AG04450 (cell line): Measurements from ENCODE around the gene SLC35E2B. TPM values are rescaled to one million over a fixed set of nuclear protein-coding genes. Genes with fewer than 3 reads are reported as not detected.
A peak's percentile ranks its signal among the peaks of the same experiment; 100 is the strongest.
"Not testable (repeated sequence)": the region's sequence is repeated elsewhere in the genome, so short reads cannot be mapped to it uniquely, and the experiment has no call there.

Source experiments
- CTCF ChIA-PET: fragments of 300-600, 350-600 bp; formaldehyde crosslinking; extraction: SDS; loops from one replicate; lab custom pipeline; 2022; ENCODE audit warnings: antibody characterized with exemption, inconsistent platforms; lab: Charles Lee
- POLR2A ChIA-PET: fragments of 350-600 bp; formaldehyde crosslinking; extraction: SDS; loops from one replicate; lab custom pipeline; 2021; ENCODE audit warnings: antibody characterized with exemption, inconsistent platforms; lab: Yijun Ruan, JAX
- DNase-seq: peaks from one replicate; pipeline ENCODE4 v3.0.0-alpha.2; 2011; ENCODE audit warnings: low read depth, low spot score
- H3K27ac ChIP-seq: one replicate; pipeline ENCODE4 v1.5.1; 2012; ENCODE audit warnings: low read depth, low read length, control low read depth
- H3K27me3 ChIP-seq: one replicate; pipeline ENCODE4 v1.6.0; 2012; ENCODE audit warnings: low read length; ENCODE audit not compliant: control insufficient read depth, insufficient read depth
- H3K4me3 ChIP-seq: 2 replicates; pipeline ENCODE4 v1.5.1; 2011; ENCODE audit warnings: mild to moderate bottlenecking, low read depth, low read length, control low read depth
- H3K9me3 ChIP-seq: 2 replicates; pipeline ENCODE4 v1.5.1; 2012; ENCODE audit warnings: low read length; ENCODE audit not compliant: control insufficient read depth, insufficient read depth
- polyA plus RNA-seq: library from polyadenylated mRNA; depleted of rRNA; stranded (reverse); fragments of >200 nt; gene quantifications from 2 replicates; pipeline ENCODE4 v1.2.3, GENCODE V29; 2011
- TF ChIP-seq, protein P1 (sequence below): IDR thresholded peaks from 2 replicates; pipeline ENCODE4 v1.5.1; 2011; ENCODE audit warnings: low read depth, low read length, control low read depth, inconsistent platforms

SLC35E2B gene
- polyA plus RNA-seq, 1 experiment = 30.5 TPM

DNA sequence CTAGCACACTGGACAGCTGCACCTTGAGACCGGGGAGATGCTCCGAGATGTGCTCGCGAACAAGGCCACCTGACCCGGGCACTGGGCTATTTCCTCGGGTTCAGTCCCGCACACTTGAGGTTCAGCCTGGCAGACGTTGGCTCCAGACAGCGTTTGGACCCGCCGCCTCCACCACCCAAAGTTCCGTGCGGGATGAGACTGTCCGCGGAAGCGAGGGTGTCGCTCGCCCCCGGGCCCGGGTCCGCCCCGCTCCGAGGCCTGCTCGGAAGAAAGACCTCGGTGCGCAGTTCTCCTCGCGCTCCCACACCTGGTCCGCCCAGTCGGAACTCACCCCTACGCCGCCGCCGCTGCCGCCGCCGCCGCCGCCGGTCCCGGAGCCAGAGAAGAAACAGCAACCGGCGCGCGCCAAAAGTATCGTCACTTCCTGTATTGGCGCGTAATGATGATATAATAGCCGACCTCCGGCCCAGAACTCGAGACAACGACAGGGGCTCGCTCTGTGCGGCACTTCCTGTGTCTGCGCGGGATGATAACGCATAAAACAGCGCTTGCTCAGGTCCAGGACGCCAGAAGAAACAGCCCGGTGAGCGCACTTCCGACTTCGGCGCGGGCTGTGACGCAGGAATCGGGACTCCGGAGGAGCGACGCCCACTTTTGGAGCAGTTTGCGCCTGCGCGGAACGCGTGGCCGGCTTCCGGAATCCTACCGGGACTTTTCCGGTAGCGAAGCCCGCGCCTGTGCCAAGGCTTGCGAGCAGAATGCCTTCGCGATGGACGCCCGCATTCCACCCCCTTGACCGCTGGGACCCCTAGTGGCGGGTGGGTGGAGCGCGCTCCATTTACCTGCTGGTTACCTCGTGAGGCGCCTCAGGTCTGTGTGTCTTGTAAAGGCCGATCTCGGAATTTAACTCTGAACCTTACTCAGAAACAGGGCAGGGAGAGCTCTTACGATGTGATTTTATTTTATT lies 33.7 kb downstream of the SLC35E2B start, which contains the start of gene CDK11B:
Gene CDK11B, minus strand, starts transcription at position 422 of the 967 bp plus-strand sequence. CDS start 1,519 bp downstream, outside the sequence.
- H3K9me3 ChIP-seq, CTCF ChIA-PET, POLR2A ChIA-PET, H3K27me3 ChIP-seq: not testable (repeated sequence)
- Histone ChIP-seq H3K27ac (peak within 1 kb of the TSS; percentile 99), H3K4me3 (peak within 1 kb of the TSS; percentile 68)
- peak; percentile 95 for DNase-seq
- TF ChIP-seq, protein P1, sequence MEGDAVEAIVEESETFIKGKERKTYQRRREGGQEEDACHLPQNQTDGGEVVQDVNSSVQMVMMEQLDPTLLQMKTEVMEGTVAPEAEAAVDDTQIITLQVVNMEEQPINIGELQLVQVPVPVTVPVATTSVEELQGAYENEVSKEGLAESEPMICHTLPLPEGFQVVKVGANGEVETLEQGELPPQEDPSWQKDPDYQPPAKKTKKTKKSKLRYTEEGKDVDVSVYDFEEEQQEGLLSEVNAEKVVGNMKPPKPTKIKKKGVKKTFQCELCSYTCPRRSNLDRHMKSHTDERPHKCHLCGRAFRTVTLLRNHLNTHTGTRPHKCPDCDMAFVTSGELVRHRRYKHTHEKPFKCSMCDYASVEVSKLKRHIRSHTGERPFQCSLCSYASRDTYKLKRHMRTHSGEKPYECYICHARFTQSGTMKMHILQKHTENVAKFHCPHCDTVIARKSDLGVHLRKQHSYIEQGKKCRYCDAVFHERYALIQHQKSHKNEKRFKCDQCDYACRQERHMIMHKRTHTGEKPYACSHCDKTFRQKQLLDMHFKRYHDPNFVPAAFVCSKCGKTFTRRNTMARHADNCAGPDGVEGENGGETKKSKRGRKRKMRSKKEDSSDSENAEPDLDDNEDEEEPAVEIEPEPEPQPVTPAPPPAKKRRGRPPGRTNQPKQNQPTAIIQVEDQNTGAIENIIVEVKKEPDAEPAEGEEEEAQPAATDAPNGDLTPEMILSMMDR = 0 out of 2 replicates have a peak, but pooled peaks have one; percentile 9

DNA sequence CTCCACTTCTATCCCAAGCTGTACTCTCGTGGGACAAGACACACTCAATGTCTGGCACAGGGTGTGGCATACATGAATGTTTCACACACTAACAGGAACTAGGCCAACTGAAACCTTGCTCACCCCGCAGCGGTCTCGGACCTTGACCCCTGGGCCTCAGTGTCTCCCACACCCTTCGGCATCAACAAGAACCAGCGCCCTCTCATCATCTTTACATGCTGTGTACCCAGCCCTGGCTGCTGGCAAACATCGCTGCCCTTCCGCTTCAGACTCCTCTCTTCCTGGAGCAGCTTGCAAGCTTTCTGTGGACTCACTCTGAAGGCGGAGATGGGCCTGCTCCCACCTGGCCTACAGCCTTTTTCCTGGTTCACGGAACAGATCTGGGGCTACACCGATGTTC lies 44.3 kb downstream of the SLC35E2B start:
- DNase-seq, H3K4me3 ChIP-seq, H3K9me3 ChIP-seq, H3K27me3 ChIP-seq, POLR2A ChIA-PET, H3K27ac ChIP-seq, CTCF ChIA-PET: not testable (repeated sequence)

DNA sequence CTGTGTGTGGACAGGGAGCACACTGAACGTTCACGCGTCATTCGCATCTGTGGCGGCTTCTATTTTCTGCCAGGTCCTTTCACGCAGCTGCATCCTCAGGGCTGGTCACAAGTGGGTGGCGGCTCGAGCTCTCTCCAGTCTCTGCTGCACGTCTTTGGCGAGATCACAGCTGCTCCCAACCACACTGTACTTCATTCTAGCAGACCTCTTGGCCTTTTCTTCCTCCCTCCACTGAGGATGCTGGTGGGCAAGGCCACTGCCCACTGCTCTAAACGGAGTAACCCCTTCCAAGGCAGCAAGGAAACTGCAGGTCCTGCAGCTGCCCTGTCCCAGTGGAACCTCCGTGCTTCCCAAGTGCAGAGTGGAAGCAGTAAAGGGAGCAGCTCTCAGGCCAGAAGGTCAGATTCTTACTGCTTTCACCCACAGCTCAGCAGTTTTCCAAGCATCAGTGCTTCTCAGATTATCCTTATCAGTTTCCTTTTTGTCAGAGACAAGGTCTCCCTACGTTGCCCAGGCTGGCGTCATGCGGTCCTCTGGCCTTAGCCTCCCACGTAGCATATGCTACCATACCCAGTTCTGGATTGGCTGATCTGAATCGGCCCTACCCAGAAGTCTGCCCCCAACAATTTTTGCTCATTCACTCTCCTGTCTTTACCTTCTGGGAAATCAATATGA lies 44.9 kb downstream of the SLC35E2B start:
- DNase-seq, H3K27me3 ChIP-seq, POLR2A ChIA-PET, H3K27ac ChIP-seq, H3K4me3 ChIP-seq, CTCF ChIA-PET, H3K9me3 ChIP-seq: not testable (repeated sequence)

DNA sequence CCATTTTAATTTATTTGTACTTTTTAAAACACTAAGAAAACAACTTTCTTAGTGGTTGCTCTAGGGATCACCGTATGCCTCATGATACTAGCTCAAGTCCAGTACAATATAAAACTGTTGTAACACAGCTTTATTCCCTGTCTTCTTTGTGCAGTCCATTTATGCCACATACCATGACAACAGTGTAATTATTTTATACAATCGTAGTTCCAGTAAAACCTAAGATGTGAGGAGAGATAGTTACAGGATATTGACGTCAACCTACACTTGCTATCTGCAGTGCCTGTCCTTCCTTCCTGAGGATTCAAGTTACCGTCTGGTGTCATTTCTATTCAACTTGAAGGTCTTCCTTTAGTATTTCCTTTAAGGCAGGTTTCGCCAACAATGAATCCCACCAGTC lies 46.3 kb downstream of the SLC35E2B start:
- H3K4me3 ChIP-seq, H3K27me3 ChIP-seq, DNase-seq, H3K9me3 ChIP-seq, H3K27ac ChIP-seq, CTCF ChIA-PET, POLR2A ChIA-PET: not testable (repeated sequence)

DNA sequence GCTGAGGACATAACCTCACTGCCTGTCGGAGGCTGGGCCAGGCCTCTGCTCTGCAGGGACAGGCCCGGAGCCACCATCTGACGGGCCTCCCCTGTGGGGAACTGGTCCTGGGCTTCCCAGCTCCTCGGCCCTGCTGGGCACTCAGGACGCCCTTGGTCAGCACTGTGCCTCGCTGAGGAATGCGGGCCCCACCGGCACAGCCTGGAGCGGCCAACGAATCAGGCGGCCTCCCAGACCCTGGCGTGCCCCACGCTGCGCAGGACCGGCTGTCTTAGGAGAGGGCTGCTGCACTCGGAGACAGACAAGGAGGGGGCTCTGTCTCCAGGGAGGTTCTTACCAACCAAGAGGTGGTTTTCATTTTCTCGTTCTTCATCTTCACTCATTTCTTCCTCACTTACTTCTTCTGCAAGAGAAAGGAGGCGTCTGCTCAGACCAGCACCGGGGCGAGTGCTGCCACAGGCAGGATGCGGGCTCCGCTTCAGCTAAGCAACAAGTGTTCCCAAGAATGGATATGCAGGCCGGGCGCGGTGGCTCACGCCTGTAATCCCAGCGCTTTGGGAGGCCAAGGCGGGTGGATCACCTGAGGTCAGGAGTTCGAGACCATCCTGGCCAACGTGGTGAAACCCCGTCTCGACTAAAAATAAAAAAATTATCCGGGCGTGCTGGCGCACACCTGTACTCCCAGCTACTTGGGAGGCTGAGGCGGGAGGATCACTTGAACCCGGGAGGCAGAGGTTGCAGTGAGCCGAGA lies 51.7 kb downstream of the SLC35E2B start:
- CTCF ChIA-PET, H3K27me3 ChIP-seq, H3K27ac ChIP-seq, POLR2A ChIA-PET, H3K4me3 ChIP-seq, DNase-seq, H3K9me3 ChIP-seq: not testable (repeated sequence)

DNA sequence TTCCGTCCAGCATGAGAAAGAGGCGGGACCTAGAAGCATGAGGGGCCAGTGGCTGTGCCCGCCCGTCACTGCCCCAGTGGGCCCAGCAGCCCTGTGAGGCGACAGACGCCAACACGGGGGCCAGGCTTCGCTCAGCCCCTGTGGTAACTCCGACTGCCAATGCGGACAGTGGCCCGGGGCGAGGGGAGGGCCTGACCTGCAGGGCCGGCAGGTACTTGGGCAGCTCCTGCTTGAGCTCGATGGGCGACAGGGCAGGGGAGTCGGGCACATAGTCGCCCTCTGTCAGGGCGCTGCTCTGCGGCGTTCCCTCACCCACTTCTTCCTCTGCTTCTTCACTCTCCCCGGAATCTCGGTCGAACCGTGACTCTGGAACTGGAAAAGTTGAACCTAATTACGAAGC lies 52.5 kb downstream of the SLC35E2B start:
- H3K9me3 ChIP-seq, H3K27me3 ChIP-seq, CTCF ChIA-PET, H3K27ac ChIP-seq, H3K4me3 ChIP-seq, DNase-seq, POLR2A ChIA-PET: not testable (repeated sequence)

DNA sequence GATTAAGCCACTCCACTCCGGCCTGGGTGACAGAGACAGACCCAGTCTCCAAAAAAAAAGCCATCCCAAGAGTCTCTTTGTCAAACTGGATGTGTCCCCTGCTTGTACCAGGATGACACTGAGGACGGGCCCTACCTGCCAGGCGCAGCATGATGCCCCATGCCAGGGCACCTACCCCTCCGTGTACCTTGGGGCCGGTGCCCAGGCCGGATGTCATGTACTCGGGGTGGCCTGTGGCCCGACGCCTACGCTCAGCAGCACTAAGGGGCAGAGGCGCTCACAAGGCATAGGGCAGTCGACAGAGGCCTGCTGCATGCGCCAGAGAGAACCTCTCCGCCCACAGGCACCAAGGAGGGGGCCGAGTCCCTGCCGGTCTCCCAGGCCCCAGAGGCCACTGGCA lies 53.2 kb downstream of the SLC35E2B start:
- H3K27ac ChIP-seq, CTCF ChIA-PET, H3K4me3 ChIP-seq, H3K27me3 ChIP-seq, H3K9me3 ChIP-seq, DNase-seq, POLR2A ChIA-PET: not testable (repeated sequence)

DNA sequence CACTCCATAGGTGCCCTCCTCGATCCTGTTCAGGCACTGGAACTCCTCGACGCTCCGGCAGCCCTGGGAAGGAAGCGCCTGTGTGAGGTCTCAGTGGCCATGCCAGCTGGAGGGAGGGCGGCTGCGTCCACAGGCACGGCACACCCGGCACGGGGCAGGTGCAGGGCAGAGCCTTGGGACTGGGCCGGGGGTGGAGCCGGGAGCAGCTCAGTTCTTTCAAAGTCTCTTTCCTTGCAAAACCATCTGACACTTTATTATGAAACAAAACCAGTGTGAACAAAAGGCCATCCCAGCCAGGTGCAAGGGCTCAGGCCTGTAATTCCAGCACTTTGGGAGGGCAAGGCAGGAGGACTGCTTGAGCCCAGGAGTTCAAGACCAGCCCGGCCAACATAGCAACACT lies 54.1 kb downstream of the SLC35E2B start:
- H3K27me3 ChIP-seq, POLR2A ChIA-PET, H3K4me3 ChIP-seq, CTCF ChIA-PET, H3K9me3 ChIP-seq, H3K27ac ChIP-seq, DNase-seq: not testable (repeated sequence)

DNA sequence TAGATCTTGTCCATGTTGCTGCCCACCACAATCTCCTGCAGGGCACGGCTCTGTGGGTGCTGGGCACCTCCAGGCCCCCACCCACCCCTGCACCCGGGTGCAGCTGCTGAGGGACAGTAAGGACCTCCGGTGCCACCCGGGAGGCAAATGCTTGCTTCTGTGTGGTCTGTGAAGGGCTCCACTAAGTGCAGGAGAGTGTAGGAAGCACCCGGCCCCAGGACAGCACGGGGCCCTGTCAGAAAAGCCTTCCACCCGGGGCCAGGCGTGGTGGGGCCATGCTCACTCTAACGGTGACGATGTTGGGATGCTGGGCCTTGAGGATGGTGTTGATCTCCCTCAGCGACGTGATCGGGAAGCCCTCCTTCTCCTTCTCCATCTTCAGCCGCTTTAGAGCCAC lies 55.1 kb downstream of the SLC35E2B start:
- H3K4me3 ChIP-seq, H3K27me3 ChIP-seq, DNase-seq, POLR2A ChIA-PET, H3K9me3 ChIP-seq, CTCF ChIA-PET, H3K27ac ChIP-seq: not testable (repeated sequence)

DNA sequence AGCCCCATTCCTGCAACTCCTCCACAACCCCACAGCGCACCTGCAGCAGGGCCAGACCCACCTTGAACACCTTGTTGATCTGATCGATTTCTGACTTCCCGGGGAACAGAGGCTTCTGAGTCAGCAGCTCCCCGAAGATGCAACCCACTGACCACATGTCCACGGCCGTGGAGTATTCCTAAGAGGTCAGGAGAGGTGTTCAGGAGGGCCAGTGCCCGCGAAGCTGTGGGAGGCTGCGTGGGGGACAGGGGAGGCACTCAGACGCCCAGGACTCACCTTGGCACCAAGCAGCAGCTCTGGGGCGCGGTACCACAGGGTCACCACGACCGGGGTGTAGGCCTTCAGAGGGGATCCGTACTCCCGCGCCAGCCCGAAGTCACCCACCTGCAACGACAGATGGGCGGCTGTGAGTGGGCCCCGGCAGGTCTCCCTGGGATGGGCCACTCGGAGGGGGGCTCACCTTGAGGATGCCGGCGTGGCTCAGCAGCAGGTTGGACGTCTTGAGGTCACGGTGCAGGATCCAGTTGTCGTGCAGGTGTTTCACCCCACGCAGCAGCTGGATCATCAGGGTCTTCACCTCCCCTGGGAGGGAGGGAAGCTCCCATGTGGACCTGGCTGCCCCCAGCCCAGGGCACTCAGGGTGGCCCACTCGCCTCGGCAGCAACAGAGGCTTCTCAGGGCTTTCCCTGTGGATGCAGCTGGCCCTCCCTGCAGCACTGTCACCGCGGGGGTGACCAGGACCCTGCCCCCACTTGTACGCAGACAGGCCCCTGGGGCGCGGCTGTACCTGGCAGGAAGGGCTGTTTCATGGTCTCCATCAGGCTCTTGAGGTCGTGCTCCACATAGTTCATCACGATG lies 55.7 kb downstream of the SLC35E2B start:
- H3K9me3 ChIP-seq, DNase-seq, POLR2A ChIA-PET, H3K27me3 ChIP-seq, H3K27ac ChIP-seq, CTCF ChIA-PET, H3K4me3 ChIP-seq: not testable (repeated sequence)
